Urothelium cell line (cell line): ENCODE measurements around the gene ADGRL3.
"Not testable (repeated sequence)": the region's sequence is repeated elsewhere in the genome, so short reads cannot be mapped to it uniquely, and the experiment has no call there.

Source experiments
- DNase-seq: peaks from one replicate; pipeline ENCODE4 v3.0.0; 2011; ENCODE audit warnings: low spot score, mixed read lengths
- FAIRE-seq: peaks from 2 replicates; lab custom pipeline; 2011; peaks lifted over from hg19 to GRCh38; lab: Jason Lieb, UNC

ADGRL3 gene

DNA sequence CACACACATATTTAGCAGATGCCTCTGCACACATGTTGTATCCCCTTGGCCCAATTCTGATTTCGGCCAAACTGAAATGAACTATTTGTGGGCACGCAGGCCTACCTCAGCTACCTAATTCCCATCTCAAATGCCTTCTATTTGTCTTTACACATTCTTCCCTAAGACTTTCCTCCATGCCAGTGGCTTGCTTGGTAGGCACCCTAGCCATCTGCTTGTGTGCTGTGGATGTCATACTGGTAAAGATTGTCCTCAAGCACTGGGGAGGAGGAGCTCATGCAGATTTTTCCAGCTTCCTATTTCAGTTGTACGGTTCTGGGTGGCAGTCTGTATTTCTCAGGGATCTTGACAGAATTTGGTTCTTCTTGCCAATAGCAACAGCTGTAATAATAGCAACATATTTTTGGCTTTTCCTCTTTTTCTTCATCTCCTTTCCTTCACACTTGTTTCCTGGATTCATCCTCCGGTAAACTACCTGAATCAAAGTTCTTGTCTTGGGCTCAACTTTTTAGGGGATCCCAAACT is 514.3 kb downstream of the ADGRL3 start:
- FAIRE-seq (no peak), DNase-seq (no peak)

DNA sequence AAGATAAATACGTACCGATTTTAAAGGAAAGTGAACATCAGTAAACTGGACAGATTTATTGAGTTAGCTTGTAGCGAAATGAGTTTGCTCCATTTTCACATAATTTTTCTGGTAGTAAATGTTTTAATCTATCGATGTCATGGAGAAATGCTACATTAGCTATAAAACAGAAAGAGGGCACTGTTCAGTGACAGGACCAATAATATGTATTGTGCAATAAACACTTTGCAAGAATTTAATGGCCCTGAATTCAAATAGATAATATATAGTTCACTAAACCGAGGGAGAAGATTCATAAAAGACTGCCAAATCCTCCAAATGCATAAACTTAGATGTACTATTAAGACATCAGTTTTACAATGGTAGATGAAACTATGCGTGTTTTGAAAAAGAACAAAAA is 516.3 kb downstream of the ADGRL3 start:
- no peak for FAIRE-seq
- DNase-seq = no peak

DNA sequence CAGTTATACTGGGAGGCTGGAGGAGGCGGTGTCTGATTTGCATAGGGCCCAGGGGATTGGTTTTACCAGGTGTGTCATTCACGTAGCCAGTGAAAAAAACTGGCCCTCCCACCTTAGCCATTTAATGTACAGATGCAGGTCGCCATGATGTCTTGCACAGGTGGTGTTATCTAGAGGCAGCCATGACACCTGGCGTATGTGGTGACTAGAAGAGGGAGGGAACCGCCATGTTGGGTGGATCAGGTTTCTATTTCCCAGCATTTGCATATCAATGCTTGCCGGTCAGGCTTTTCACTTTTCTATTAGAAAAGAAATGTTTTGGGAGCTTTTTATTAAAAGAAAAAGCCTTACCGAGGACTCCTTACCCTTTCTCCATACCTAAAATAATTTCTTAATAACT is 523.4 kb downstream of the ADGRL3 start:
- FAIRE-seq (no peak), DNase-seq (no peak)

DNA sequence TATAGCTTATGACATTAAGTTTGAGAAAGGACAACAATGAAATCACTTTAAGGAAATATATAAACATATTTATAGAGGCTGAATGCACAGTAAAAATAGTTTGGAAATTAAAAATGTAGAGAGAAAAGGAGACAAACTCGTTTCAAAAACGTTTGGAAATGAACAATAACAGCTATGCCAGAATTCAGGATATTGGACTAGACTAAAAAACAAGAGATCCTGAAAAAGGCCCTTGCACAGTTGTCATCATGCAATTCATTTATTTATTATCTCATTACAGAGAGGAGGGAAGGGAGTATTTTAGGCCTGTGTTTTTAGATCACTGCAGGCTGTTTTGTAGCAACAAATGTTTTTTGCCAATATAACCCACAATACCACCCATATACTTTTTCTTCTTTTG is 527.2 kb downstream of the ADGRL3 start:
- FAIRE-seq = no peak
- DNase-seq = no peak

DNA sequence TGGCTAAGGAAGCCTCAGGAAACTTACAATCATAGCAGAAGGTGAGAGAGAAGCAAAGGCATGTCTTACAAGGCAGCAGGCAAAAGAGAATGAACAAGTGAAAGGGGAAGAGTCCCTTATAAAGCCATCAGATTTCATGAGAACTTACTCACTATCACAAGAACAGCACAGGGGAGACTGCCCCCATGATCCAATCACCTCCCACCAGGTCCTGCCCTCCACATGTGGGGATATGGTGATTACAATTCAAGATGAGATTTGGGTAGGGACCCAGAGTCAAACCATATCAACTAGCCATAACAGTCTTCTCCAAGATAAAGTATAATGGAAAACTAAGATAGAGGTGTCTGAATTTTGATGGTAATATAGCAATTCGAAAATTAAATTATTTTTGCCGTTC is 534.3 kb downstream of the ADGRL3 start:
- FAIRE-seq = peak; percentile 65
- DNase-seq = no peak

DNA sequence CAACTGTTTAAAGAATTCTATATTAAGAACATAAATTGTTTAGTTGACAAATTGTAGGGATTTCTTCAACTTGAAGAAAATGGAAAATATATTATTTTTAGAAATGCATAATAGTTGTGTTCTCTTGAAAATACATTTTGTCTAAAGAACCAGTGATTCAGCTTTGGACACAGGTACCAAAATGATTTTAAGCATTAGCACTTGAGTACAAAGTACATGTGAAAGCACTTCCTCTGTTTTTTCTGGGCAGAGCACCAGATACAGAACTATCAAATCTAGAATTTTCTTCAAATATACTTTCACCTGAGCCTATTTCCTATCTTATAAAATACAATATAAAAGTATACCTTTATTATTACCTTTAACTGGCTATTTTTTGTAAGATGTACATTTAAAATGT is 539.8 kb downstream of the ADGRL3 start:
- no peak for FAIRE-seq
- no peak for DNase-seq

DNA sequence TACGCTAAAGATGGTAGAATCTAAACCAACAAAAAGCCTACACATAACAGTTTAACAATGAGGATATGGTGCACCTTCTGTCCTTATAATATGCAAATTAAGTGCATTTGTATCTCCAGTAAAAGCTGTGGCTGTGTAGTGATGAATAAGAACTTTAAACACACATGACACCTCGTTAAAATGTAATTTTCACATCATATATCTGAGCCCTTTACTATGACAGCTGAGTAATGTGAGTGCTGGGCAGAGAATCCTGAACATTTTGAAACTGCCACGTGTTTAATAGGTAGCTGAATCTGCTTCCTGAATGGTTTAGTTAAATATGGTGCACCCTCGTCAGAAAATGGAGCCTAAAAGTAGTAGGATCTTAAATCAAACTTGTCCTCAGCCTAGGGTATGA is 540.8 kb downstream of the ADGRL3 start:
- DNase-seq (no peak), FAIRE-seq (no peak)

DNA sequence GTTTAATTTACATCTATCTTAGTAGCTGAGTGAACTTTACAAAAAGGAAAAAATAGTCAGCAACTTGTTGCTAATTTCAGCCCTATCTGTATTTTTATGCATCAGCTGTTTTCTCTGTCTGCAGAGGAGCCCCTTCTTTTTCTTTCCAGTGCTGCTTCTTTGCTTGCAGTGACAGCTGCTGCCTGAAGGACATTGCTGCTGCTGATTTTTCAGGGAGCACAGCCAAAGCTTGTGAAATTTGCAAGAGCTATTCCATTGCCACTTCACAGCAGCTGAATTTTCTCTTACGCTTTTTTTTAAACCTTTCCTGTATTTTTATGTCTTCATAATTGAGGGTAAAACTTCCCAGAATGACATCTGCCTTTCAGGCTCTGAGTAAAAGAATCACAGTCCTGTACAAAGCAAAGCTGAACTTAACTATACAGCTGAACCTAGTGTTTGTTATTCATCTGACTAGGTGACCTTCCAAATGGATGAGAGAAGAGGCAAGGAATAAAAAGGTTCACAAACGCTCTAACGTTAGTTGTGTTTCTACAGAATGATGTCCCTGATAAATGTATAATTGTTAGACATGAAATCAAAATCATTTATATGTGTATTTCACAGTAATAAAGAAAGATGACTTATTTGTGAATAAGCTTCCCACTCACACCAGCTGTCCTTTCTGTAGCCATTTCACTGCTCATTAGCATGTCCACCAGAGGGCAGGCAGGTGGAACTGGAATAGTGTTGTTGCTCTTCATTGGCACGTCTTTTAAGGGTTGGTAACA is 541.4 kb downstream of the ADGRL3 start:
- DNase-seq = no peak
- no peak for FAIRE-seq

DNA sequence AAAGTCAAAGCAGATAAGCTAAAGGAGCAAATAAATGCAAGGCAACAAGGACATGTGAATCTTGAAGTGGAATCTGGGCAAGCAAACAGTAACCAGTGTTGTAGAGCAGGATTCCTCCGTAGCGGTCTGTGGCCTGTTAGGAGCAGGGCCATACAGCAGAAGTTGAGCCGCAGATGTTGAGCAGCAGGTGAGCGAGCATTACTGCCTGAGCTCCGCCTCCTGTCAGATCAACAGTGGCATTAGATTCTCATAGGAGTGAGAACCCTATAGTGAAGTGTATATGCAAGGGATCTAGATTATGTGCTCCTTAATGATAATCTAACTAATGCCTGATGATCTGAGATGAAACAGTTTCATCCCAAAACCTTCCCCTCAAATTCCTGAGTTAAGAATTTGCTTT is 550.7 kb downstream of the ADGRL3 start:
- no peak for FAIRE-seq

DNA sequence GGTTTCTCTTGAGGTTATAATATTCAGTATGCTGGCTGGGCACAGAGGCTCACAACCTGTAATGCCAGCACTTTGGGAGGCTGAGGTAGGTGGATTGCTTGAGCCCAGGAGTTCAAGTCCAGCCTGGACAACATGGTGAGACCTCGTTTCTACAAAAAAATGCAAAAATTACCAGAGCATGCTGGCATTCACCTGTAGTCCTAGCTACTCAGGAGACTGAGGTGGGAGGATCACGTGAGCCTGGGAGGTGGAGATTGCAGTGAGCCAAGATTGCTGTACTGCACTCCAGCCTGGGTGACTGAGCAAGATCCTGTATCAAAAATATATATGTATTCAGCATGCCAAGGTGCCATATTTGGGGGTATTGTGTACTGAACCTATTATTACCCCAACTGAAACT is 552.5 kb downstream of the ADGRL3 start:
- DNase-seq = no peak
- no peak for FAIRE-seq

More for the DNA sequence above, 550.7 kb downstream of the ADGRL3 start:
- no peak for DNase-seq

DNA sequence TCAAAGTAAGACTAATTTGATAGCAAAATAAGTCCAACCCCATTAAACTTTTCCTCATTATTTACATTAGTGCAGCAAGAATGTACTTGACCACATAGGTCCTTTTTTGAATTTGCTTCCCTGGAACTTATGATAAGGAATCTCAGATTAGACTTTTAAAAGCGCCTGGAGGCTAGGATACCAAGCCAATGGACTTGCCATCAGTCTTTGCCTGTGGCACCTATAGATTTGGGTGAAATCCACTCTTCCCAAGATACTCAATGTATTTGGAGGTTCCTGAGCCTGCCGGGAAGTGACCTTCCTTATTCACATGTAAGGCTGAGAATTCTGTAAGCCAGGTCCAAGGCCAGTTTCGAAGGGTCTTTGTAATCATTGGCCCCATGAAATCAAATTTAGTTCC is 553.6 kb downstream of the ADGRL3 start:
- DNase-seq (no peak), FAIRE-seq (no peak)

DNA sequence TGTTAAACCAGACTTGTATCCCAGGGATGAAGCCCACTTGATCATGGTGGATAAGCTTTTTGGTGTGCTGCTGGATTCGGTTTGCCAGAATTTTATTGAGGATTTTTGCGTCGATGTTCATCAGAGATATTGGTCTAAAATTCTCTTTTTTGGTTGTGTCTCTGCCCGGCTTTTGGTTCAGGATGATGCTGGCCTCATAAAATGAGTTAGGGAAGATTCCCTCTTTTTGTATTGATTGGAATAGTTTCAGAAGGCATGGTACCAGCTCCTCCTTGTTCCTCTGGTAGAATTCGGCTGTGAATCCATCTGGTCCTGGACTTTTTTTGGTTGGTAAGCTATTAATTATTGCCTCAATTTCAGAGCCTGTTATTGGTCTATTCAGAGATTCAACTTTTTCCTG is 556.8 kb downstream of the ADGRL3 start:
- not testable (repeated sequence) for FAIRE-seq, DNase-seq

DNA sequence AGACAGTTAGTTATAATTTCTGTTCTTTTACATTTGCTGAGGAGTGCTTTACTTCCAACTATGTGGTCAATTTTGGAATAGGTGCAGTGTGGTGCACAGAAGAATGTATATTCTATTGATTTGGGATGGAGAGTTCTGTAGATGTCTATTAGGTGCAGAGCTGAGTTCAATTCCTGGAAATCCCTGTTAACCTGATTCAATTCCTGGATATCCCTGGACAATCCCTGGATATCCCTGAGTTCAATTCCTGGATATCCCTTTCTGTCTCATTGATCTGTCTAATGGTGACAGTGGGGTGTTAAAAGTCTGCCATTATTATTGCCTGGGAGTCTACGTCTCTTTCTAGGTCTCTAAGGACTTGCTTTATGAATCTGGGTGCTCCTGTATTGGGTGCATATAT is 557.9 kb downstream of the ADGRL3 start:
- FAIRE-seq, DNase-seq: not testable (repeated sequence)

DNA sequence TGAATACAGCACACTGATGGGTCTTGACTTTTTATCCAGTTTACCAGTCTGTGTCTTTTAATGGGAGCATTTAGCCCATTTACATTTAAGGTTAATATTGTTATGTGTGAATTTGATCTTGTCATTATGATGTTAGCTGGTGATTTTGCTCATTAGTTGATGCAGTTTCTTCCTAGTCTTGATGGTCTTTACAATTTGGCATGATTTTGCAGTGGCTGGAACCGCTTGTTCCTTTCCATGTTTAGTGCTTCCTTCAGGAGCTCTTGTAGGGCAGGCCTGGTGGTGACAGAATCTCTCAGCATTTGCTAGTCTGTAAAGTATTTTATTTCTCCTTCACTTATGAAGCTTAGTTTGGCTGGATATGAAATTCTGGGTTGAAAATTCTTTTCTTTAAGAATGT is 558.5 kb downstream of the ADGRL3 start:
- FAIRE-seq, DNase-seq: not testable (repeated sequence)

DNA sequence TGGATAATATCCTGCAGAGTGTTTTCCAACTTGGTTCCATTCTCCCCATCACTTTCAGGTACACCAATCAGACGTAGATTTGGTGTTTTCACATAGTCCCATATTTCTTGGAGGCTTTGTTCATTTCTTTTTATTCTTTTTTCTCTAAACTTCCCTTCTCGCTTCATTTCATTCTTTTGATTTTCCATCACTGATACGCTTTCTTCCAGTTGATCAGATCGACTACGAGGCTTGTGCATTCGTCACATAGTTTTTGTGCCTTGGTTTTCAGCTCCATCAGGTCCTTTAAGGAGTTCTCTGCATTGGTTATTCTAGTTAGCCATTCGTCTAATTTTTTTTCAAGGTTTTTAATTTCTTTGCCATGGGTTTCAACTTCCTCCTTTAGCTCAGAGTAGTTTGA is 559.1 kb downstream of the ADGRL3 start:
- FAIRE-seq, DNase-seq: not testable (repeated sequence)

DNA sequence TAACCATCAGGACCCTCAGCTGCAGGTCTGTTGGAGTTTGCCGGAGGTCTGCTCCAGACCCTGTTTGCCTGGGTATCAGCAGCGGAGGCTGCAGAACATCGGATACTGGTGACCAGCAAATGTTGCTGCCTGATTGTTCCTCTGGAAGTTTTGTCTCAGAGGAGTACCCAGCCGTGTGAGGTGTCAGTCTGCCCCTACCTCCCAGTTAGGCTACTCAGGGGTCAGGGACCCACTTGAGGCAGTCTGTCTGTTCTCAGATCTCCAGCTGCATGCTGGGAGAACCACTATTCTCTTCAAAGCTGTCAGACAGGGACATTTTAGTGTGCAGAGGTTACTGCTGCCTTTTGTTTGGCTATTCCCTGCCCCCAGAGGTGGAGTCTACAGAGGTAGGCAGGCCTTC is 559.8 kb downstream of the ADGRL3 start:
- FAIRE-seq, DNase-seq: not testable (repeated sequence)

DNA sequence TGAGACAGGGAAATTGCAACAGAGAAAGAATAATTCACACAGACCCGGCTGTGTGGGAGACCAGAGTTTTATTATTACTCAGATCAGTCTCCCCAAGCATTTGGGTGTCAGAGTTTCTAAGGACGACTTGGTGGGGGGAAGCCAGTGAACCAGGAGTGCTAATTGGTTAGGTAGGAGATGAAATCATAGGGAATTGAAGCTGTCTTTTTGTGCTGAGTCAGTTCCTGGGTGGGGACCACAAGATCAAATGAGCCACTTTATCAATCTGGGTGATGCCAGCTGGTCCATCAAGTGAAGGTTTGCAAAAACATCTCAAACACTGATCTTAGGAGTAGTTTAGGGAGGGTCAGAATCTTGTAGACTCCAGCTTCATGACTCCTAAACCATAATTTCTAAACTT is 560.7 kb downstream of the ADGRL3 start:
- no peak for DNase-seq
- no peak for FAIRE-seq

DNA sequence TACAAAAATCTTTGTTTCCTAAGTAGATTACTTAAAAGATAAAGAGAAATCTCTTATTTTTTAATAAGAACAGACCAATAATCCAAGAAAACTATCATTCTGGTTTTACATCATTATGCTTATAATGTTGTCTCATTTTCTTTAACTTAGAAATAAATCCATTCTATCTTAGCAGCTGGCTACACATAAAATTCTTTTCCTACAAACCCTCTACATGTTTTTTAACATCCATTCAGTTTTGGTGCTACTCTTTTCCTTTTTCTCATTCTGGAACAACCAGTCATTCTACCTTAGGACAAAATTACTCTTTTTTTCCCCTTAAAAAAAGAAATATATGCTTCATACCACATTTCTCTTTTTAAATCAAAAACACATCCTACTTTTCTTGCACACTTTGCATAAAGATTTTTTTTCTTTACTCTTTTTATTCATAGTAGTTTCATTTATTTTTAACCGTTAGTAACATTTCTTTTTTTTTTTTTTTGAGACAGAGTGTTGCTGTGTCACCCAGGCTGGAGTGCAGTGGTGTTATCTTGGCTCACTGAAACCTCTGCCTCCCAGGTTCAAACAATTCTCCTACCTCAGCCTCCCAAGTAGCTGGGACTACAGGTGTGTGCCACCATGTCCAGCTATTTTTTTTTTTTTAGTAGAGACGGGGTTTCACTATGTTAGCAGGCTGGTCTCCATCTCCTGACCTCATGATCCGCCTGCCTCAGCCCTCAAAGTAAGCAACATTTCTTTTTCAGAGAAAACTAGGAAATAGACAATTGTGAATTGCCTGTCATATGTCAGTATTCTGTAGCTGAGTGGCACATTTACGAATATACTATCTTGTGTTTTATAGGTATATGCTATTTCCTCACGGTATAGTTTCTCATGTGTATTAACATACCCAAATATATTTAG is 562.8 kb downstream of the ADGRL3 start:
- no peak for FAIRE-seq

DNA sequence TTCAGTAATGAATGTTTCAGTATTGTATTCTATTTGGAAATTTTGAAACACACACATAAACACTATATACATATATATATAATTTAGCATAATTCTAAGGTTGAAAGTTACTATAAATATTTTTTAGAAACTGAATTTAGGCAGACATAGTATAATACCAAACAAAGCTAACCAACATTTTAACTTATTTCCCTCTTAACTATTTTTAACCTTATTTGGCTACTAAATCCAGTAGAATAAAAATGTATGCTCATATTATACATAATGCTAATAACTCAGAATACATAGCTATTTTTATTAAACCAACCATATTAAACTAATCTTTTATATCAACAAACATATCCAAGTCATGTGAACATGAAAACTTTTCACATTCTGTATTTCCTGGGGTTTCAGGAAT is 563.6 kb downstream of the ADGRL3 start:
- no peak for DNase-seq
- FAIRE-seq = no peak

More for the DNA sequence above, 562.8 kb downstream of the ADGRL3 start:
- DNase-seq = no peak

DNA sequence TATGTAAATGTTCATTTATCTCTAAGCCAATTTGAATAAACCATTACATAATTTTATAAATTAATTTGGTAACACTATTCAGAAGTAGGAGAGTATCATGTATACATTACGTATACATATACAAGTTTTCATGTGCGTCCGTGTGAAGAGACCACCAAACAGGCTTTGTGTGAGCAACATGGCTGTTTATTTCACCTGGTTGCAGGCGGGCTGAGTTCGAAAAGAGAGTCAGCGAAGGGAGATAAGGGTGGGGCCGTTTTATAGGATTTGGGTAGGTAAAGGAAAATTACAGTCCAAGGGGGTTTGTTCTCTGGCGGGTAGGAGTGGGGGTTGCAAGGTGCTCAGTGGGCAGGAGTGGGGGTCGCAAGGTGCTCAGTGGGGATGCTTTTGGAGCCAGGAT is 564.0 kb downstream of the ADGRL3 start:
- not testable (repeated sequence) for FAIRE-seq, DNase-seq

DNA sequence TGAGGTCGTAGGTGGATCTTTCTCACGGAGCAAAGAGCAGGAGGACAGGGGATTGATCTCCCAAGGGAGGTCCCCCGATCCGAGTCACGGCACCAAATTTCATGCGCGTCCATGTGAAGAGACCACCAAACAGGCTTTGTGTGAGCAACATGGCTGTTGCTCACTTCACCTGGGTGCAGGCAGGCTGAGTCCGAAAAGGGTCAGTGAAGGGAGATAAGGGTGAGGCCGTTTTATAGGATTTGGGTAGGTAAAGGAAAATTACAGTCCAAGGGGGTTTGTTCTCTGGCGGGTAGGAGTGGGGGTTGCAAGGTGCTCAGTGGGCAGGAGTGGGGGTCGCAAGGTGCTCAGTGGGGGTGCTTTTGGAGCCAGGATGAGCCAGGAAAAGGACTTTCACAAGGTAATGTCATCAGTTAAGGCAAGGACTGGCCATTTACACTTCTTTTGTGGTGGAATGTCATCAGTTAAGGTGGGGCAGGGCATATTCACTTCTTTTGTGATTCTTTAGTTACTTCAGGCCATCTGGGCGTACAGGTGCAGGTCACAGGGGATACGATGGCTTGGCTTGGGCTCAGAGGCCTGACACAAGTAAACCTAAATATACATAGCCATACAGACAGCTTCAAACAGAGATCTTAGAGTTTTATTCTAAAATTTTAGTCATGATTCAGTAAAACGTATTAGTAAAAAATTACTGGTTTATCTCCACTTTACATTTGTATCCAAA is 569.5 kb downstream of the ADGRL3 start:
- not testable (repeated sequence) for FAIRE-seq, DNase-seq
